HepG2 (cell line): ENCODE measurements around the gene ZNF483. TPM values are rescaled to one million over a fixed set of nuclear protein-coding genes. Genes with fewer than 3 reads are reported as not detected.

Experiments
- CHCHD3 ChIP-seq: sonication (generic); formaldehyde crosslinking; IDR thresholded peaks from 2 replicates; pipeline ENCODE4 v1.8.0; 2022; ENCODE audit warnings: mild to moderate bottlenecking, missing genetic modification reagents, moderate library complexity
- POGZ ChIP-seq: sonication (generic); formaldehyde crosslinking; IDR thresholded peaks from 2 replicates; pipeline ENCODE4 v1.4.0; 2020; ENCODE audit warnings: mild to moderate bottlenecking, missing genetic modification reagents
- SOX6 ChIP-seq, 2 experiments: fragments of 450-650 bp in 1 of 2; sonication (generic) in 1 of 2; formaldehyde crosslinking in 1 of 2; IDR thresholded peaks; 2 replicates each; pipeline versions ENCODE4 v1.4.0 to v1.6.1; 2017 to 2020; ENCODE audit warnings: antibody characterized with exemption in 1 of 2, mild to moderate bottlenecking in 1 of 2, missing genetic modification reagents in 1 of 2
- SSRP1 ChIP-seq: IDR thresholded peaks from 2 replicates; pipeline ENCODE4 v1.6.1; 2016; ENCODE audit warnings: control low read depth
- ZBTB38 ChIP-seq: sonication (generic); formaldehyde crosslinking; IDR thresholded peaks from 2 replicates; pipeline ENCODE4 v1.5.1; 2020; ENCODE audit warnings: mild to moderate bottlenecking, missing genetic modification reagents
- ZNF121 ChIP-seq: sonication (generic); formaldehyde crosslinking; IDR thresholded peaks from 2 replicates; pipeline ENCODE4 v1.5.0; 2020; ENCODE audit warnings: mild to moderate bottlenecking, missing genetic modification reagents
- ZNF282 ChIP-seq: fragments of 450-650 bp; IDR thresholded peaks from 2 replicates; pipeline ENCODE4 v1.6.1; 2018; ENCODE audit not compliant: partially characterized antibody
- ZNF326 ChIP-seq: sonication (generic); formaldehyde crosslinking; IDR thresholded peaks from 2 replicates; pipeline ENCODE4 v1.4.0; 2020; ENCODE audit warnings: missing genetic modification reagents, borderline replicate concordance
- ZNF460 ChIP-seq: sonication (generic); formaldehyde crosslinking; IDR thresholded peaks from 2 replicates; pipeline ENCODE4 v1.5.1; 2020; ENCODE audit warnings: missing genetic modification reagents, mild to moderate bottlenecking, borderline replicate concordance
- ZNF746 ChIP-seq: sonication (generic); formaldehyde crosslinking; IDR thresholded peaks from 2 replicates; pipeline ENCODE4 v1.8.0; 2022; ENCODE audit warnings: mild to moderate bottlenecking, missing genetic modification reagents
- polyA plus RNA-seq, 8 experiments: library from polyadenylated mRNA; depleted of rRNA in 3 of 8; stranded (reverse) in 7 of 8; unstranded in 1 of 8; fragments of >200 nt; fragmentation: Illumina TruSeq in 4 of 8; extraction: Trizol in 4 of 8; gene quantifications; 2 replicates each; pipeline versions ENCODE4 v1.2.1 to v1.2.3, GENCODE V29; 2011 to 2016; ENCODE audit warnings: low read depth in 4 of 8, missing spikeins in 1 of 8, mixed read lengths in 1 of 8; ENCODE audit not compliant: insufficient read depth in 1 of 8
- total RNA-seq, 5 experiments: library from RNA; depleted of rRNA; stranded (reverse); fragments of >200 nt; fragmentation: Illumina TruSeq; extraction: Trizol; gene quantifications; 2 replicates each; pipeline ENCODE4 v1.2.3, GENCODE V29; 2016; ENCODE audit warnings: low read depth in 1 of 5
- TF ChIP-seq, protein P1 (sequence below): sonication (generic); formaldehyde crosslinking; IDR thresholded peaks from 2 replicates; pipeline ENCODE4 v1.5.0; 2020; ENCODE audit warnings: mild to moderate bottlenecking, missing genetic modification reagents, borderline replicate concordance
- TF ChIP-seq, protein P2 (sequence below): sonication (generic); formaldehyde crosslinking; IDR thresholded peaks from 2 replicates; pipeline ENCODE4 v1.4.0; 2020; ENCODE audit warnings: missing genetic modification reagents
- TF ChIP-seq, protein P3 (sequence below): sonication (generic); formaldehyde crosslinking; IDR thresholded peaks from 2 replicates; pipeline ENCODE4 v1.9.0; 2021; ENCODE audit warnings: missing genetic modification reagents, mild to moderate bottlenecking, borderline replicate concordance
- TF ChIP-seq, protein P4 (sequence below): sonication (generic); formaldehyde crosslinking; IDR thresholded peaks from 2 replicates; pipeline ENCODE4 v1.4.0; 2020; ENCODE audit warnings: missing genetic modification reagents

Gene ZNF483
- total and polyA plus RNA-seq, 2 of the 13 experiments (the other 11 are each of a cell fraction or from before 2014, with no cell fraction given), result 2.0 to 9.5 TPM

DNA sequence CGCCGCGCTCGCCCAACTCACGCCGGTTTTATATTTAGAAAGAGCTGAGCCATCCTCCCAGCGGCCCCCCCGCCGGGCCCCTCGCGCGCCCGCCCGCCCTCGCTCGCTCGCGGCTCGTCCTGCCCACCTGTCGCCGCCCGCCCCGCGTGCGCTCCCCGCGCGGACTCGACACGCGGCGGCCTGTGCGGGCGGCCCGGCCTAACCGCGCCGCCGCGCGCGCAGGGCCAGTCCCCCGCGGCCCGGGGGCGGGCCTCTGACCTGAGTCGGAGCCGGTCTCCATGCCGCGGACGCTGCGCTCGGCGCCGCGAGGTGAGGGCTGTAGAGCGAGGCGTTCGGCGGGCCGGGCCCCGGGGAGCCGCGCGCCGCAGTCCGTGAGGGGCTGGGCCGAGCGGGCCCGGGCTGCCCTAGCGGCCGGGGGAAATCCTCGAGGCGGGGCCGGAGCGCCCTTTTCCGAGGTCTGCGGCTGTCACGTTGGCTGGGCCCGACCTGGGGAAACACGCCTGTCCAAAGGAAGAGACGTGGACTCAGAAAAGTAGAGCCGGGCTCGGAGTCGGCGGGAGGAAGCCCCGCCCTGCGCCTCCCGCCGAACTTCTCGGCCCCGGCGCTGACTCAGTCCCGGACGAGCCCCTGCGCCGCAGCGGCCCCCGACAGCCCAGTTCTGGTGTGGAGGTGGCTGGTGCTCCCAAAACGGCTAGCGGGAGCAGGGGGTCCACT, 41.0 kb upstream of the ZNF483 start, which contains the start of gene ECPAS (continued):
- TF ChIP-seq ZNF121 (CRISPR knock-in tag) (no peak), ZNF282 (no peak), POGZ (CRISPR knock-in tag) (peak; percentile 56; the same call in 1 of the 2 replicates), SSRP1 (CRISPR knock-in tag) (no peak), SOX6 (IDR thresholded peaks at IDR 0.05) (no peak), SOX6 (CRISPR knock-in tag; IDR thresholded peaks at IDR 0.05) (peak; percentile 36; the same call in 1 of the 2 replicates), ZBTB38 (CRISPR knock-in tag) (0 out of 2 replicates have a peak, but pooled peaks have one; percentile 44), ZNF460 (CRISPR knock-in tag) (peak; percentile 49; the same call in 1 of the 2 replicates), CHCHD3 (no peak), ZNF326 (CRISPR knock-in tag) (no peak), ZNF746 (CRISPR knock-in tag) (peak; percentile 56; the same call in 1 of the 2 replicates)
- TF ChIP-seq, protein P1, sequence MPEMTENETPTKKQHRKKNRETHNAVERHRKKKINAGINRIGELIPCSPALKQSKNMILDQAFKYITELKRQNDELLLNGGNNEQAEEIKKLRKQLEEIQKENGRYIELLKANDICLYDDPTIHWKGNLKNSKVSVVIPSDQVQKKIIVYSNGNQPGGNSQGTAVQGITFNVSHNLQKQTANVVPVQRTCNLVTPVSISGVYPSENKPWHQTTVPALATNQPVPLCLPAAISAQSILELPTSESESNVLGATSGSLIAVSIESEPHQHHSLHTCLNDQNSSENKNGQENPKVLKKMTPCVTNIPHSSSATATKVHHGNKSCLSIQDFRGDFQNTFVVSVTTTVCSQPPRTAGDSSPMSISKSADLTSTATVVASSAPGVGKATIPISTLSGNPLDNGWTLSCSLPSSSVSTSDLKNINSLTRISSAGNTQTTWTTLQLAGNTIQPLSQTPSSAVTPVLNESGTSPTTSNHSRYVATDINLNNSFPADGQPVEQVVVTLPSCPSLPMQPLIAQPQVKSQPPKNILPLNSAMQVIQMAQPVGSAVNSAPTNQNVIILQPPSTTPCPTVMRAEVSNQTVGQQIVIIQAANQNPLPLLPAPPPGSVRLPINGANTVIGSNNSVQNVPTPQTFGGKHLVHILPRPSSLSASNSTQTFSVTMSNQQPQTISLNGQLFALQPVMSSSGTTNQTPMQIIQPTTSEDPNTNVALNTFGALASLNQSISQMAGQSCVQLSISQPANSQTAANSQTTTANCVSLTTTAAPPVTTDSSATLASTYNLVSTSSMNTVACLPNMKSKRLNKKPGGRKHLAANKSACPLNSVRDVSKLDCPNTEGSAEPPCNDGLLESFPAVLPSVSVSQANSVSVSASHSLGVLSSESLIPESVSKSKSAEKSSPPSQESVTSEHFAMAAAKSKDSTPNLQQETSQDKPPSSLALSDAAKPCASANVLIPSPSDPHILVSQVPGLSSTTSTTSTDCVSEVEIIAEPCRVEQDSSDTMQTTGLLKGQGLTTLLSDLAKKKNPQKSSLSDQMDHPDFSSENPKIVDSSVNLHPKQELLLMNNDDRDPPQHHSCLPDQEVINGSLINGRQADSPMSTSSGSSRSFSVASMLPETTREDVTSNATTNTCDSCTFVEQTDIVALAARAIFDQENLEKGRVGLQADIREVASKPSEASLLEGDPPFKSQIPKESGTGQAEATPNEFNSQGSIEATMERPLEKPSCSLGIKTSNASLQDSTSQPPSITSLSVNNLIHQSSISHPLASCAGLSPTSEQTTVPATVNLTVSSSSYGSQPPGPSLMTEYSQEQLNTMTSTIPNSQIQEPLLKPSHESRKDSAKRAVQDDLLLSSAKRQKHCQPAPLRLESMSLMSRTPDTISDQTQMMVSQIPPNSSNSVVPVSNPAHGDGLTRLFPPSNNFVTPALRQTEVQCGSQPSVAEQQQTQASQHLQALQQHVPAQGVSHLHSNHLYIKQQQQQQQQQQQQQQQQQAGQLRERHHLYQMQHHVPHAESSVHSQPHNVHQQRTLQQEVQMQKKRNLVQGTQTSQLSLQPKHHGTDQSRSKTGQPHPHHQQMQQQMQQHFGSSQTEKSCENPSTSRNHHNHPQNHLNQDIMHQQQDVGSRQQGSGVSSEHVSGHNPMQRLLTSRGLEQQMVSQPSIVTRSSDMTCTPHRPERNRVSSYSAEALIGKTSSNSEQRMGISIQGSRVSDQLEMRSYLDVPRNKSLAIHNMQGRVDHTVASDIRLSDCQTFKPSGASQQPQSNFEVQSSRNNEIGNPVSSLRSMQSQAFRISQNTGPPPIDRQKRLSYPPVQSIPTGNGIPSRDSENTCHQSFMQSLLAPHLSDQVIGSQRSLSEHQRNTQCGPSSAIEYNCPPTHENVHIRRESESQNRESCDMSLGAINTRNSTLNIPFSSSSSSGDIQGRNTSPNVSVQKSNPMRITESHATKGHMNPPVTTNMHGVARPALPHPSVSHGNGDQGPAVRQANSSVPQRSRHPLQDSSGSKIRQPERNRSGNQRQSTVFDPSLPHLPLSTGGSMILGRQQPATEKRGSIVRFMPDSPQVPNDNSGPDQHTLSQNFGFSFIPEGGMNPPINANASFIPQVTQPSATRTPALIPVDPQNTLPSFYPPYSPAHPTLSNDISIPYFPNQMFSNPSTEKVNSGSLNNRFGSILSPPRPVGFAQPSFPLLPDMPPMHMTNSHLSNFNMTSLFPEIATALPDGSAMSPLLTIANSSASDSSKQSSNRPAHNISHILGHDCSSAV (CRISPR knock-in tag), result no peak
- TF ChIP-seq, protein P2, sequence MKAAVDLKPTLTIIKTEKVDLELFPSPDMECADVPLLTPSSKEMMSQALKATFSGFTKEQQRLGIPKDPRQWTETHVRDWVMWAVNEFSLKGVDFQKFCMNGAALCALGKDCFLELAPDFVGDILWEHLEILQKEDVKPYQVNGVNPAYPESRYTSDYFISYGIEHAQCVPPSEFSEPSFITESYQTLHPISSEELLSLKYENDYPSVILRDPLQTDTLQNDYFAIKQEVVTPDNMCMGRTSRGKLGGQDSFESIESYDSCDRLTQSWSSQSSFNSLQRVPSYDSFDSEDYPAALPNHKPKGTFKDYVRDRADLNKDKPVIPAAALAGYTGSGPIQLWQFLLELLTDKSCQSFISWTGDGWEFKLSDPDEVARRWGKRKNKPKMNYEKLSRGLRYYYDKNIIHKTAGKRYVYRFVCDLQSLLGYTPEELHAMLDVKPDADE, result no peak
- TF ChIP-seq, protein P3, sequence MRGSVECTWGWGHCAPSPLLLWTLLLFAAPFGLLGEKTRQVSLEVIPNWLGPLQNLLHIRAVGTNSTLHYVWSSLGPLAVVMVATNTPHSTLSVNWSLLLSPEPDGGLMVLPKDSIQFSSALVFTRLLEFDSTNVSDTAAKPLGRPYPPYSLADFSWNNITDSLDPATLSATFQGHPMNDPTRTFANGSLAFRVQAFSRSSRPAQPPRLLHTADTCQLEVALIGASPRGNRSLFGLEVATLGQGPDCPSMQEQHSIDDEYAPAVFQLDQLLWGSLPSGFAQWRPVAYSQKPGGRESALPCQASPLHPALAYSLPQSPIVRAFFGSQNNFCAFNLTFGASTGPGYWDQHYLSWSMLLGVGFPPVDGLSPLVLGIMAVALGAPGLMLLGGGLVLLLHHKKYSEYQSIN (CRISPR knock-in tag), result no peak
- TF ChIP-seq, protein P4, sequence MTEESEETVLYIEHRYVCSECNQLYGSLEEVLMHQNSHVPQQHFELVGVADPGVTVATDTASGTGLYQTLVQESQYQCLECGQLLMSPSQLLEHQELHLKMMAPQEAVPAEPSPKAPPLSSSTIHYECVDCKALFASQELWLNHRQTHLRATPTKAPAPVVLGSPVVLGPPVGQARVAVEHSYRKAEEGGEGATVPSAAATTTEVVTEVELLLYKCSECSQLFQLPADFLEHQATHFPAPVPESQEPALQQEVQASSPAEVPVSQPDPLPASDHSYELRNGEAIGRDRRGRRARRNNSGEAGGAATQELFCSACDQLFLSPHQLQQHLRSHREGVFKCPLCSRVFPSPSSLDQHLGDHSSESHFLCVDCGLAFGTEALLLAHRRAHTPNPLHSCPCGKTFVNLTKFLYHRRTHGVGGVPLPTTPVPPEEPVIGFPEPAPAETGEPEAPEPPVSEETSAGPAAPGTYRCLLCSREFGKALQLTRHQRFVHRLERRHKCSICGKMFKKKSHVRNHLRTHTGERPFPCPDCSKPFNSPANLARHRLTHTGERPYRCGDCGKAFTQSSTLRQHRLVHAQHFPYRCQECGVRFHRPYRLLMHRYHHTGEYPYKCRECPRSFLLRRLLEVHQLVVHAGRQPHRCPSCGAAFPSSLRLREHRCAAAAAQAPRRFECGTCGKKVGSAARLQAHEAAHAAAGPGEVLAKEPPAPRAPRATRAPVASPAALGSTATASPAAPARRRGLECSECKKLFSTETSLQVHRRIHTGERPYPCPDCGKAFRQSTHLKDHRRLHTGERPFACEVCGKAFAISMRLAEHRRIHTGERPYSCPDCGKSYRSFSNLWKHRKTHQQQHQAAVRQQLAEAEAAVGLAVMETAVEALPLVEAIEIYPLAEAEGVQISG, result peak; percentile 68
